Bronchial epithelial cell (primary cell): ENCODE results near the gene UBFD1. TPM values are rescaled to one million over a fixed set of nuclear protein-coding genes. Genes with fewer than 3 reads are reported as not detected.
"Not testable (repeated sequence)": the region's sequence is repeated elsewhere in the genome, so short reads cannot be mapped to it uniquely, and the experiment has no call there.

Experiments
- DNase-seq: peaks from one replicate; pipeline ENCODE4 v3.0.0-alpha.2; 2010; ENCODE audit warnings: low read depth
- FAIRE-seq: peaks from 2 replicates; lab custom pipeline; 2011; peaks lifted over from hg19 to GRCh38; lab: Jason Lieb, UNC
- H3K27me3 ChIP-seq: 2 replicates; pipeline ENCODE4 v1.5.1; 2011; ENCODE audit warnings: low read length; ENCODE audit not compliant: control insufficient read depth, insufficient read depth
- H3K36me3 ChIP-seq: 2 replicates; pipeline ENCODE4 v1.5.1; 2011; ENCODE audit warnings: low read length; ENCODE audit not compliant: control insufficient read depth, insufficient read depth
- H3K4me3 ChIP-seq: 2 replicates; pipeline ENCODE4 v1.5.1; 2011; ENCODE audit warnings: mild to moderate bottlenecking, low read depth, low read length, control low read depth
- total RNA-seq: library from RNA; depleted of rRNA; stranded (reverse); fragments of >200 nt; gene quantifications from 2 replicates; pipeline ENCODE4 v1.2.1, GENCODE V29; 2014
- TF ChIP-seq, protein P1 (sequence below): IDR thresholded peaks from 2 replicates; pipeline ENCODE4 v1.5.1; 2011; ENCODE audit warnings: mild to moderate bottlenecking, moderate library complexity, low read length, control low read depth, inconsistent platforms; ENCODE audit not compliant: insufficient read depth, severe bottlenecking

Gene UBFD1
- total RNA-seq, 1 donor from 2014 or later: 25.5 TPM

DNA sequence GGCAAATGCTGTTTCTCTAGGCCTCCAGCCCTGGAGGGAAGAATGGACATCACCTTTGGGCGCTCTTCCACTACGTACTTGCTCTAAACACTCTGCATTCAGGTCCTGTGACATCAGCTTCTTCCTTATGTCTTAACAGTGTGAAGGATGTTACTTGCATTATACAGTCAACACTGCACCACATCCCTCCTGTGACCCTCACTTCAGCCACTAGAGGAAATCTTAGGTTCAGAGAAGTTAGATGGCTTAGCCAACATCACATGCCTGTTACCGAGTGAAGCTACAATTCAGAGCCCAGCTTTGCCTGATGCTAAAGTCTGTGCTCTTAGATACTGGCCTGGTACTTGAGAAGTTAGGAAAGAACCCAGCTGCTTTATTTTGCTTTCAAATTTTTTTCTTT lies 18.3 kb downstream of the UBFD1 start:
- Histone ChIP-seq H3K4me3 (no peak overlapping the region), H3K36me3 (peaks cover 13% of the 10 kb centered on the region), H3K27me3 (no peaks in the 10 kb centered on the region)
- TF ChIP-seq, protein P1, sequence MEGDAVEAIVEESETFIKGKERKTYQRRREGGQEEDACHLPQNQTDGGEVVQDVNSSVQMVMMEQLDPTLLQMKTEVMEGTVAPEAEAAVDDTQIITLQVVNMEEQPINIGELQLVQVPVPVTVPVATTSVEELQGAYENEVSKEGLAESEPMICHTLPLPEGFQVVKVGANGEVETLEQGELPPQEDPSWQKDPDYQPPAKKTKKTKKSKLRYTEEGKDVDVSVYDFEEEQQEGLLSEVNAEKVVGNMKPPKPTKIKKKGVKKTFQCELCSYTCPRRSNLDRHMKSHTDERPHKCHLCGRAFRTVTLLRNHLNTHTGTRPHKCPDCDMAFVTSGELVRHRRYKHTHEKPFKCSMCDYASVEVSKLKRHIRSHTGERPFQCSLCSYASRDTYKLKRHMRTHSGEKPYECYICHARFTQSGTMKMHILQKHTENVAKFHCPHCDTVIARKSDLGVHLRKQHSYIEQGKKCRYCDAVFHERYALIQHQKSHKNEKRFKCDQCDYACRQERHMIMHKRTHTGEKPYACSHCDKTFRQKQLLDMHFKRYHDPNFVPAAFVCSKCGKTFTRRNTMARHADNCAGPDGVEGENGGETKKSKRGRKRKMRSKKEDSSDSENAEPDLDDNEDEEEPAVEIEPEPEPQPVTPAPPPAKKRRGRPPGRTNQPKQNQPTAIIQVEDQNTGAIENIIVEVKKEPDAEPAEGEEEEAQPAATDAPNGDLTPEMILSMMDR: no peak
- FAIRE-seq: no peak
- DNase-seq: no peak

DNA sequence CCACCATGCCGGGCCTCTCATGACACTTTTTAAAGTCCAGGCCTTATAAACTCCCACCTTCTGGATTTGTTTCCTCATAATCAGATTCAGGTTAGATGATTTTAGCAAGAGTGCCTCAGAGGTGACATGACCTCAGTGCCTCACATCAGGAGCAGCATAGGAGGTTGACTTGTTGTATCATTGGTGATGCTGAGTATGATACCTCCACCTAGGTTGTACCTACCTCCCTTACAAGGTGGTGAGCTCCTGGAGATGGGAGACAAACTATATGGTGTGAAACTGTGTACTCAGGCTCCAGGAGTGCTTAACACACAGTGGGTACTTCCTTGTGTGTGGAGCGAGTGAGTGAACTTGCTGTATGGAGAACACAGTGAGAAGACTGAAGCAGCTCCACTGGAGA lies 20.0 kb downstream of the UBFD1 start:
- Histone ChIP-seq H3K27me3 (no peaks in the 10 kb centered on the region), H3K4me3 (no peak overlapping the region), H3K36me3 (peaks cover 10% of the 10 kb centered on the region)
- TF ChIP-seq, protein P1: no peak
- FAIRE-seq (no peak), DNase-seq (no peak)

DNA sequence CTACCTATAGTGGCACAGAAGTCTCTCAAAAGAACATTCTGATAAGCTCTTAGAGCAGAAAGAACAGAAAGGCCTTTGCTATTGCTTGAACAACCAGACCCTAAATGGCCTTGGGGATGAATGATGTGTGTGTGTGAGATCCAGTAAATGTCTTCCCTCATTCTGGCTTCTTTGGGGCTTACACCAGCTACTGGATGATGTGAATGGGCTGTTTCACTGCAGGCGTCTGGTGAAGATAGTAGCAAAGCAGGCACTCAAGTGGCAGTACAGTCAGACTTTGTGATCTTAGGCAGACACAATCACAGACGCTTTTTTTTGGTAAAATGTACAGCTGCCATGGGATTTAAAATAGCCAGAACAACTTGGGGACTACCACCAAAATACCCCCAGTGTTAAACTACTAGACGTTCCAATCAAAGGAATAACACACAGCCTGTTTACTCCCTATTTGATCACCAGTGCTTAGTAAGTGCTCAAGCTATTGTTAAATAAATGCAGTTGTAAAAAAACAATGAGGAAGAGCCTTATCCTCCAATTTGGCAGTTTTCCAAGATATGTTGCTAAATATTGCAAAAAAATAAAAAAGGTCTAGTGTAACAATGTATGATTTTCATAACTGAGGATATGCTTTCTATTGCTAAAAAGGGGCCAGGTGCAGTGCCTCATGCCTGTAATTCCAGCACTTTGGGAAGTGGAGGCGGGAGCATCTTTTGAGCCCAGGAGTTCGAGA lies 20.7 kb downstream of the UBFD1 start:
- DNase-seq (peak; percentile 4), FAIRE-seq (no peak)
- peaks cover 10% of the 10 kb centered on the region for H3K36me3 ChIP-seq
- TF ChIP-seq, protein P1: no peak
- no peak overlapping the region for H3K4me3 ChIP-seq
- H3K27me3 ChIP-seq: no peaks in the 10 kb centered on the region

DNA sequence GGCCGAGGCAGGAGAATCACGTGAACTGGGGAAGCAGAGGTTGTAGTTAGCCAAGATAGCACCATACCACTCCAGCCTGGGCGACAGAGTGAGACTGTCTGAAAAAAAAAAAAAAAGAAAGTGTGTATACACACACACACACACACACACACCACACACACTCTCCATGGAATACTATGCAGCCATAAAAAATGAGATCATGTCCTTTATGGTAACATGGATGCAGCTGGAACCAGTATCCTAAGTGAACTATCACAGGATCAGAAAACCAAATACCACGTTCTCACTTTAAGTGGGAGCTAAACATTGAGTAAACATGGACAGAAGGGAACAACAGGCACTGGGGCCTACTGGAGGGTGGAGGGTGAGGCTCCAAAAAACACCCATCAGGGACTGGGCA lies 21.8 kb downstream of the UBFD1 start:
- DNase-seq (no peak), FAIRE-seq (no peak)
- TF ChIP-seq, protein P1: no peak
- peaks cover 3% of the 10 kb centered on the region for H3K36me3 ChIP-seq
- no peaks in the 10 kb centered on the region for H3K27me3 ChIP-seq
- no peak overlapping the region for H3K4me3 ChIP-seq

DNA sequence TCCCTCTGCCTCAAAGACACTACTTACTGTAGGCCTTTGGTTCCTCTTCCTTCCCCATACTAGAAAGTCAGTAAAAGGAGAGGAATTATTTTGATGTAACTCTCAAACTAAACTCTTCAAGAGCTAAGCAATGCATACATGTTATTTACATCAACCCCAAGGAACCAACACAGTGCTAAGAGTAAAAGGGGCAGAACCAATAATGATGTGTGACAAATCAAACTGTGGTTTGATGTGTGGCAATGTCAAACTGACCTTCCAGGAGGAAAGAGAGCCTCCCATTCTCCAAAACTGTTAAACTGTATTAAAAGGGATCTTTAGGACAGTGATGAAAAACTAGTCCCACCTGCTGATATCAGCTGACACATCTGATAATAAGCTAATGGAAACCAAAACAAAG lies 22.9 kb downstream of the UBFD1 start:
- H3K36me3 ChIP-seq: peaks cover 7% of the 10 kb centered on the region
- no peak overlapping the region for H3K4me3 ChIP-seq
- FAIRE-seq: no peak
- TF ChIP-seq, protein P1: no peak
- no peaks in the 10 kb centered on the region for H3K27me3 ChIP-seq
- DNase-seq: no peak

DNA sequence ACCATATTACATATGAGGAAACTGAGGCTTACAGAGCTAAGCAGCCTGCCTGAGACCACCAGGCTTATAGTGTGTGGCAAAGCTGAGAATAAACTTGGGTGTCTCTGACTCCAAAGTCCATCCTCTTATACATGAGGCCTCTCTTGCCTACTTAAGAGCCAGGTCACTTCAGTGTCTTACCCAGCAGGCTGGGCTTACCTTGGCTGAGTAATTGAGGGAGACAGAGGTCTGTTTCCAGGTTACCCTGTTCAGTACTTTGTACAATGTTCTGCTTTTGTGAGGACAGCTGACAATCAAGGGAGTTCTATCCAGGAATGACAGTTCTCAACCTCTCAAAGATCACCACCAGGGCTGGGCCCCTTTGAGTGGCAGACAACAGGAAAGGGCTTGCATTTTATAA lies 24.2 kb downstream of the UBFD1 start:
- Histone ChIP-seq H3K4me3 (no peak overlapping the region), H3K27me3 (no peaks in the 10 kb centered on the region), H3K36me3 (peaks cover 7% of the 10 kb centered on the region)
- TF ChIP-seq, protein P1: no peak
- DNase-seq: no peak
- no peak for FAIRE-seq

DNA sequence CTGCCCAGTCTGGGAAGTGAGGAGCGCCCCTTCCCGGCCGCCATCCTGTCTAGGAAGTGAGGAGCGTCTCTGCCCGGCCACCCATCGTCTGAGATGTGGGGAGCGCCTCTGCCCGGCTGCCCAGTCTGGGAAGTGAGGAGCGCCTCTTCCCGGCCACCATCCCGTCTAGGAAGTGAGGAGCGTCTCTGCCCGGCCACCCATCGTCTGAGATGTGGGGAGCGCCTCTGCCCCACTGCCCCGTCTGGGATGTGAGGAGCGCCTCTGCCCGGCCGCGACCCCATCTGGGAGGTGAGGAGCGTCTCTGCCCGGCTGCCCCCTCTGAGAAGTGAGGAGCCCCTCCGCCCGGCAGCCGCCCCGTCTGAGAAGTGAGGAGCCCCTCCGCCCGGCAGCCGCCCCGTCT lies 25.7 kb downstream of the UBFD1 start:
- DNase-seq, FAIRE-seq, H3K27me3 ChIP-seq, H3K4me3 ChIP-seq: not testable (repeated sequence)
- H3K36me3 ChIP-seq: peaks cover 10% of the 10 kb centered on the region
